Activated naive CD4-positive, alpha-beta T cell treated with anti-CD3 and anti-CD28 coated beads, Interleukin-2, amount 50 U/mL, for 16 hours (primary cell): ENCODE data around the gene C13orf46.

Source experiments
- DNase-seq: peaks from one replicate; pipeline ENCODE4 v3.0.0-alpha.2; 2020

Gene C13orf46

GRCh38 chr13:114009590-114010400, 35.9 kb upstream of the C13orf46 start:
- no peak for DNase-seq

- no peak for DNase-seq
Observed at GRCh38 chr13:114008964-114009589, 35.2 kb upstream of the C13orf46 start.

GRCh38 chr13:114007566-114007965, 33.7 kb upstream of the C13orf46 start:
- no peak for DNase-seq

- peak; percentile 7 for DNase-seq
Observed at GRCh38 chr13:114005206-114005724, 31.4 kb upstream of the C13orf46 start.

- DNase-seq = no peak
Observed at GRCh38 chr13:114004420-114005205, 30.7 kb upstream of the C13orf46 start.

- no peak for DNase-seq
Observed at GRCh38 chr13:114002771-114003321, 29.0 kb upstream of the C13orf46 start.

GRCh38 chr13:114002009-114002544, 28.2 kb upstream of the C13orf46 start:
- no peak for DNase-seq

- no peak for DNase-seq
Observed at GRCh38 chr13:114001331-114002008, 27.6 kb upstream of the C13orf46 start.

GRCh38 chr13:114000151-114001040, 26.5 kb upstream of the C13orf46 start:
- DNase-seq = no peak

- no peak for DNase-seq
Observed at GRCh38 chr13:113999618-113999910, 25.7 kb upstream of the C13orf46 start.

GRCh38 chr13:113998781-113999617, 25.1 kb upstream of the C13orf46 start:
- no peak for DNase-seq

- no peak for DNase-seq
Observed at GRCh38 chr13:113997845-113998751, 24.2 kb upstream of the C13orf46 start.

- no peak for DNase-seq
Observed at GRCh38 chr13:113996912-113997745, 23.3 kb upstream of the C13orf46 start.

GRCh38 chr13:113996081-113996911, 22.4 kb upstream of the C13orf46 start:
- DNase-seq = no peak

GRCh38 chr13:113995051-113995601, 21.2 kb upstream of the C13orf46 start:
- no peak for DNase-seq

GRCh38 chr13:113992276-113993005, 18.6 kb upstream of the C13orf46 start:
- DNase-seq = no peak
